ENCODE data around the gene GNAZ.
"Not testable (repeated sequence)": the region's sequence is repeated elsewhere in the genome, so short reads cannot be mapped to it uniquely, and the experiment has no call there.

GNAZ gene

GRCh38 chr22:23133922-23134321, 63.6 kb downstream of the GNAZ start:
- Histone ChIP-seq H2AFZ (ENCODE audit: low read depth, low read length, severe bottlenecking) (no peak overlapping the region), H3K27ac (ENCODE audit: low read depth, low read length) (no peak overlapping the region), H3K9me3 (ENCODE audit: insufficient read depth, low read length) (no peaks in the 10 kb centered on the region), H3F3A (ENCODE audit: insufficient read depth) (no peaks in the 10 kb centered on the region), H3K27me3 (ENCODE audit: low read length) (no peaks in the 10 kb centered on the region), H3K9ac (ENCODE audit: low read length) (no peak overlapping the region), H3K4me2 (ENCODE audit: low read depth, low read length, poor library complexity, severe bottlenecking) (no peak overlapping the region), H3K9me2 (replicated peaks; ENCODE audit: insufficient read depth, low read length) (no peaks in the 10 kb centered on the region), H3K79me2 (ENCODE audit: insufficient read depth, low read length) (no peaks in the 10 kb centered on the region), H4K20me1 (ENCODE audit: low read depth, low read length) (no peaks in the 10 kb centered on the region), H3K36me3 (ENCODE audit: low read length) (no peaks in the 10 kb centered on the region), H3K4me3 (ENCODE audit: insufficient read depth, low read length, poor library complexity, severe bottlenecking) (no peak overlapping the region)
- TF ChIP-seq CTCF (IDR thresholded peaks at IDR 0.05; ENCODE audit: insufficient read depth, low read length, poor library complexity, severe bottlenecking), result no peak
- no peak for TF ChIP-seq EZH2phosphoT487 (conservative IDR thresholded peaks at IDR 0.05; ENCODE audit: low read length)

- not testable (repeated sequence) for H3K9ac ChIP-seq (ENCODE audit: low read length); H3K4me2 ChIP-seq (ENCODE audit: low read depth, low read length, poor library complexity, severe bottlenecking); H3K27me3 ChIP-seq (ENCODE audit: low read length); H3F3A ChIP-seq (ENCODE audit: insufficient read depth); H3K9me2 ChIP-seq (replicated peaks; ENCODE audit: insufficient read depth, low read length); H3K27ac ChIP-seq (ENCODE audit: low read depth, low read length); H4K20me1 ChIP-seq (ENCODE audit: low read depth, low read length); H3K79me2 ChIP-seq (ENCODE audit: insufficient read depth, low read length); H3K36me3 ChIP-seq (ENCODE audit: low read length); H3K9me3 ChIP-seq (ENCODE audit: insufficient read depth, low read length); H3K4me3 ChIP-seq (ENCODE audit: insufficient read depth, low read length, poor library complexity, severe bottlenecking); H2AFZ ChIP-seq (ENCODE audit: low read depth, low read length, severe bottlenecking)
These were observed 66.7 kb downstream of the GNAZ start for GRCh38 chr22:23136991-23137390.

- Histone ChIP-seq H3K27me3 (ENCODE audit: low read length) (no peaks in the 10 kb centered on the region), H4K20me1 (ENCODE audit: low read depth, low read length) (no peaks in the 10 kb centered on the region), H3K4me3 (ENCODE audit: insufficient read depth, low read length, poor library complexity, severe bottlenecking) (no peak overlapping the region), H2AFZ (ENCODE audit: low read depth, low read length, severe bottlenecking) (no peak overlapping the region), H3F3A (ENCODE audit: insufficient read depth) (no peaks in the 10 kb centered on the region), H3K36me3 (ENCODE audit: low read length) (no peaks in the 10 kb centered on the region), H3K4me2 (ENCODE audit: low read depth, low read length, poor library complexity, severe bottlenecking) (peak overlapping the region; percentile 21), H3K79me2 (ENCODE audit: insufficient read depth, low read length) (no peaks in the 10 kb centered on the region), H3K27ac (ENCODE audit: low read depth, low read length) (0 out of 2 replicates have a peak overlapping the region, but pooled peaks have one; percentile 22), H3K9me3 (ENCODE audit: insufficient read depth, low read length) (no peaks in the 10 kb centered on the region), H3K9ac (ENCODE audit: low read length) (no peak overlapping the region), H3K9me2 (replicated peaks; ENCODE audit: insufficient read depth, low read length) (no peaks in the 10 kb centered on the region)
- TF ChIP-seq EZH2phosphoT487 (conservative IDR thresholded peaks at IDR 0.05; ENCODE audit: low read length) (no peak), CTCF (IDR thresholded peaks at IDR 0.05; ENCODE audit: insufficient read depth, low read length, poor library complexity, severe bottlenecking) (no peak)
These were observed 67.1 kb downstream of the GNAZ start for GRCh38 chr22:23137468-23137867.

- Histone ChIP-seq H3K79me2 (ENCODE audit: insufficient read depth, low read length) (no peaks in the 10 kb centered on the region), H3K4me3 (ENCODE audit: insufficient read depth, low read length, poor library complexity, severe bottlenecking) (no peak overlapping the region), H3K27ac (ENCODE audit: low read depth, low read length) (peak overlapping the region; percentile 22; the same call in 1 of the 2 replicates), H3K9me3 (ENCODE audit: insufficient read depth, low read length) (no peaks in the 10 kb centered on the region), H3K9ac (ENCODE audit: low read length) (no peak overlapping the region), H2AFZ (ENCODE audit: low read depth, low read length, severe bottlenecking) (no peak overlapping the region), H4K20me1 (ENCODE audit: low read depth, low read length) (no peaks in the 10 kb centered on the region), H3K4me2 (ENCODE audit: low read depth, low read length, poor library complexity, severe bottlenecking) (peak overlapping the region; percentile 21), H3F3A (ENCODE audit: insufficient read depth) (no peaks in the 10 kb centered on the region), H3K36me3 (ENCODE audit: low read length) (no peaks in the 10 kb centered on the region), H3K27me3 (ENCODE audit: low read length) (no peaks in the 10 kb centered on the region), H3K9me2 (replicated peaks; ENCODE audit: insufficient read depth, low read length) (no peaks in the 10 kb centered on the region)
- no peak for TF ChIP-seq EZH2phosphoT487 (conservative IDR thresholded peaks at IDR 0.05; ENCODE audit: low read length)
- no peak for TF ChIP-seq CTCF (IDR thresholded peaks at IDR 0.05; ENCODE audit: insufficient read depth, low read length, poor library complexity, severe bottlenecking)
These were observed 67.7 kb downstream of the GNAZ start for GRCh38 chr22:23137905-23138561.

All from SU-DHL-6 (cell line).